Testis (tissue), 2 donors: ENCODE data around the gene DGCR6L.
"Not testable (repeated sequence)": the region's sequence is repeated elsewhere in the genome, so short reads cannot be mapped to it uniquely, and the experiment has no call there.

Experiments
- CTCF ChIP-seq, 3 experiments: fragments of 450-650 bp in 2 of 3; fragments of 200-600 bp in 1 of 3; sonication (generic) in 1 of 3; IDR thresholded peaks; one replicate each; pipeline ENCODE4 v1.5.1; 2016 to 2019; ENCODE audit warnings: antibody characterized with exemption in 3 of 3, mild to moderate bottlenecking in 2 of 3, moderate library complexity in 1 of 3
- POLR2A ChIP-seq: fragments of 450-650 bp; IDR thresholded peaks from one replicate; pipeline ENCODE4 v1.6.1; 2017; ENCODE audit warnings: antibody characterized with exemption, mild to moderate bottlenecking, moderate library complexity

- TF ChIP-seq CTCF (IDR thresholded peaks at IDR 0.05); POLR2A: not testable (repeated sequence)
Observed at GRCh38 chr22:20313306-20314077, 6.4 kb downstream of the DGCR6L start.
